HepG2 (cell line): ENCODE results near the gene AGER. TPM values are rescaled to one million over a fixed set of nuclear protein-coding genes. Genes with fewer than 3 reads are reported as not detected.

ENCODE experiments used
- AKAP8 ChIP-seq: sonication (generic); formaldehyde crosslinking; IDR thresholded peaks from 2 replicates; pipeline ENCODE4 v1.5.1; 2020; ENCODE audit warnings: mild to moderate bottlenecking, missing genetic modification reagents
- ATF7 ChIP-seq, 2 experiments: fragments of 450-650 bp in 1 of 2; sonication (generic) in 1 of 2; formaldehyde crosslinking in 1 of 2; IDR thresholded peaks; 2 replicates each; pipeline versions ENCODE4 v1.4.0 to v1.6.1; 2016 to 2020; ENCODE audit warnings: antibody characterized with exemption in 1 of 2, mild to moderate bottlenecking in 1 of 2, missing genetic modification reagents in 1 of 2
- ATRX ChIP-seq: sonication (generic); formaldehyde crosslinking; IDR thresholded peaks from 2 replicates; pipeline ENCODE4 v1.4.0; 2020; ENCODE audit warnings: missing genetic modification reagents, borderline replicate concordance
- CC2D1A ChIP-seq: sonication (generic); formaldehyde crosslinking; IDR thresholded peaks from 2 replicates; pipeline ENCODE4 v1.8.1; 2023; ENCODE audit warnings: mild to moderate bottlenecking, missing genetic modification reagents
- CENPT ChIP-seq: sonication (generic); formaldehyde crosslinking; IDR thresholded peaks from 2 replicates; pipeline ENCODE4 v1.8.0; 2022; ENCODE audit warnings: low read depth, mild to moderate bottlenecking, moderate library complexity, missing genetic modification reagents
- ELF4 ChIP-seq: sonication (generic); formaldehyde crosslinking; IDR thresholded peaks from 2 replicates; pipeline ENCODE4 v1.5.0; 2020; ENCODE audit warnings: missing genetic modification reagents, mild to moderate bottlenecking, moderate library complexity, borderline replicate concordance
- FOSL2 ChIP-seq: sonication (generic); formaldehyde crosslinking; IDR thresholded peaks from 2 replicates; pipeline ENCODE4 v1.4.0; 2020; ENCODE audit warnings: missing genetic modification reagents
- GATAD2A ChIP-seq: IDR thresholded peaks from 2 replicates; pipeline ENCODE4 v1.6.1; 2016
- GTF3A ChIP-seq: sonication (generic); formaldehyde crosslinking; conservative IDR thresholded peaks from 2 replicates; pipeline ENCODE4 v1.4.0; 2020; ENCODE audit warnings: mild to moderate bottlenecking, missing genetic modification reagents
- HNF4A ChIP-seq: sonication (generic); formaldehyde crosslinking; IDR thresholded peaks from 2 replicates; pipeline ENCODE4 v1.4.0; 2020; ENCODE audit warnings: missing genetic modification reagents
- IRF2 ChIP-seq: IDR thresholded peaks from 2 replicates; pipeline ENCODE4 v1.6.1; 2018; ENCODE audit warnings: missing genetic modification reagents, missing compliant biosample characterization
- MTF1 ChIP-seq: sonication (generic); formaldehyde crosslinking; IDR thresholded peaks from 2 replicates; pipeline ENCODE4 v1.5.0; 2020; ENCODE audit warnings: missing genetic modification reagents
- NFYB ChIP-seq: sonication (generic); formaldehyde crosslinking; IDR thresholded peaks from 2 replicates; pipeline ENCODE4 v1.4.0; 2020; ENCODE audit warnings: missing genetic modification reagents
- RXRA ChIP-seq: sonication (generic); formaldehyde crosslinking; IDR thresholded peaks from 2 replicates; pipeline ENCODE4 v1.5.1; 2020; ENCODE audit warnings: missing genetic modification reagents
- SMARCC2 ChIP-seq: fragments of 450-650 bp; IDR thresholded peaks from 2 replicates; pipeline ENCODE4 v1.6.1; 2017; ENCODE audit warnings: antibody characterized with exemption, mild to moderate bottlenecking
- SNAPC2 ChIP-seq: sonication (generic); formaldehyde crosslinking; IDR thresholded peaks from 2 replicates; pipeline ENCODE4 v1.8.1; 2022; ENCODE audit warnings: mild to moderate bottlenecking, missing genetic modification reagents
- ZBTB38 ChIP-seq: sonication (generic); formaldehyde crosslinking; IDR thresholded peaks from 2 replicates; pipeline ENCODE4 v1.5.1; 2020; ENCODE audit warnings: mild to moderate bottlenecking, missing genetic modification reagents
- ZFP82 ChIP-seq: sonication (generic); formaldehyde crosslinking; IDR thresholded peaks from 2 replicates; pipeline ENCODE4 v1.5.1; 2020; ENCODE audit warnings: mild to moderate bottlenecking, missing genetic modification reagents, borderline replicate concordance
- ZNF12 ChIP-seq: sonication (generic); formaldehyde crosslinking; IDR thresholded peaks from 2 replicates; pipeline ENCODE4 v1.5.0; 2020; ENCODE audit warnings: missing genetic modification reagents
- ZNF205 ChIP-seq: IDR thresholded peaks from 2 replicates; pipeline ENCODE4 v1.6.1; 2018; ENCODE audit warnings: missing biosample characterization, missing genetic modification reagents
- ZNF224 ChIP-seq: sonication (generic); formaldehyde crosslinking; IDR thresholded peaks from 2 replicates; pipeline ENCODE4 v1.5.0; 2020; ENCODE audit warnings: mild to moderate bottlenecking, missing genetic modification reagents
- ZNF292 ChIP-seq: sonication (generic); formaldehyde crosslinking; IDR thresholded peaks from 2 replicates; pipeline ENCODE4 v1.8.1; 2022; ENCODE audit warnings: mild to moderate bottlenecking, low read depth, missing genetic modification reagents, borderline replicate concordance
- ZNF337 ChIP-seq: sonication (generic); formaldehyde crosslinking; IDR thresholded peaks from 2 replicates; pipeline ENCODE4 v1.5.1; 2020; ENCODE audit warnings: missing genetic modification reagents, low read depth, mild to moderate bottlenecking, borderline replicate concordance
- ZNF607 ChIP-seq: sonication (generic); formaldehyde crosslinking; IDR thresholded peaks from 2 replicates; pipeline ENCODE4 v1.5.1; 2020; ENCODE audit warnings: missing genetic modification reagents, mild to moderate bottlenecking, borderline replicate concordance
- ZNF629 ChIP-seq: sonication (generic); formaldehyde crosslinking; conservative IDR thresholded peaks from 2 replicates; pipeline ENCODE4 v1.5.0; 2020; ENCODE audit warnings: missing genetic modification reagents
- ZNF678 ChIP-seq: sonication (generic); formaldehyde crosslinking; IDR thresholded peaks from 2 replicates; pipeline ENCODE4 v1.4.0; 2020; ENCODE audit warnings: mild to moderate bottlenecking, missing genetic modification reagents
- ZNF883 ChIP-seq: sonication (generic); formaldehyde crosslinking; IDR thresholded peaks from 2 replicates; pipeline ENCODE4 v1.5.1; 2020; ENCODE audit warnings: mild to moderate bottlenecking, missing genetic modification reagents; ENCODE audit errors: not compliant biosample characterization
- ZSCAN30 ChIP-seq: sonication (generic); formaldehyde crosslinking; IDR thresholded peaks from 2 replicates; pipeline ENCODE4 v1.5.0; 2020; ENCODE audit warnings: mild to moderate bottlenecking, missing genetic modification reagents
- ZZZ3 ChIP-seq: sonication (generic); formaldehyde crosslinking; IDR thresholded peaks from 2 replicates; pipeline ENCODE4 v1.4.0; 2020; ENCODE audit warnings: missing genetic modification reagents, mild to moderate bottlenecking, borderline replicate concordance
- polyA plus RNA-seq, 8 experiments: library from polyadenylated mRNA; depleted of rRNA in 3 of 8; stranded (reverse) in 7 of 8; unstranded in 1 of 8; fragments of >200 nt; fragmentation: Illumina TruSeq in 4 of 8; extraction: Trizol in 4 of 8; gene quantifications; 2 replicates each; pipeline versions ENCODE4 v1.2.1 to v1.2.3, GENCODE V29; 2011 to 2016; ENCODE audit warnings: low read depth in 4 of 8, missing spikeins in 1 of 8, mixed read lengths in 1 of 8; ENCODE audit not compliant: insufficient read depth in 1 of 8
- total RNA-seq, 5 experiments: library from RNA; depleted of rRNA; stranded (reverse); fragments of >200 nt; fragmentation: Illumina TruSeq; extraction: Trizol; gene quantifications; 2 replicates each; pipeline ENCODE4 v1.2.3, GENCODE V29; 2016; ENCODE audit warnings: low read depth in 1 of 5
- TF ChIP-seq, protein P1 (sequence below): IDR thresholded peaks from 2 replicates; pipeline ENCODE4 v1.6.1; 2016; ENCODE audit warnings: missing genetic modification reagents, missing compliant biosample characterization
- TF ChIP-seq, protein P2 (sequence below): sonication (generic); formaldehyde crosslinking; IDR thresholded peaks from 2 replicates; pipeline ENCODE4 v1.4.0; 2020; ENCODE audit warnings: missing genetic modification reagents, borderline replicate concordance

AGER gene
- total and polyA plus RNA-seq, 2 of the 13 experiments (the other 11 are each of a cell fraction or from before 2014, with no cell fraction given), result 1.9 to 5.1 TPM

DNA sequence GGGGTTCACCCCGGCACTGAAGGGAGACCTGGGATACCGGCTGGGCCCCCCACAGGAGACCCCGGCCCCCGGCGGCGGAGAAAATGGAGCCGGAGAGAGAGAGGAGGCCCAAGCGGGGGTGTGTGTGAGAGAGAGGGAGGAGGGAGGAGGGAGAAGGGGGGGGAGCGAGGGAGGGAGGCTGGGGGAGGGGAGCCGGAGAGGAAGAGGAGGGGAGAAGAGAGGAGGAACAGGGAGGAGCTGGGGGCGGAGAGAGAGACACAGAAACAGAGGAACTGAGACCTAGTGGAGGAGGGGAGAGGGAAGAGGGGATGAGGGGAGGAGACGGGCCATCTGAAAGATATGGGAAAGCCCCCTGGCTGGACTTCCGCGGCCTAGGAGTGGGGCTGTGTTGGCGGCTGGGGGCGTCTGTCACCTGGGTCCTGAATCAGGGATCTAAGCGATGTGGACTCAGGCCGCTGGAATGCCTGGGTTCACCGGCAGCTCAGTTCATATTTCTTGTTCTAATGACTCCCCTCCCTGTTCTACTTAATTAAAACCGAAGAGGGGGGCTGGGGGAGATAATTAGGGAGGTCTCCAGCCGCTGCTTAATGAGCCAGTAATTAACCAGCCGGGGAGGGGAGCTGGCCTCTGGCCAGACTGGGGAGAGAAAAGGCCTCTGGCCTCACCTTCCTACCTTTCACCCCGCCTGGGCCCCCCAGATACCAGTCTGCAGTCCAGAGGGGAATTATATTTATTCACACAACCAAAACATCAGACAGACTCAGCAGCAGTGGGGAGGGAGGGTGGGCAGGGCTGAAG lies 6.2 kb upstream of the AGER start, which contains the start of gene PBX2 (continued):
- TF ChIP-seq ZNF607 (CRISPR knock-in tag) (no peak), CC2D1A (CRISPR knock-in tag) (no peak), AKAP8 (CRISPR knock-in tag) (no peak), ZNF12 (CRISPR knock-in tag) (no peak), ELF4 (0 out of 2 replicates have a peak, but pooled peaks have one; percentile 38), ZNF224 (CRISPR knock-in tag) (no peak), ZNF629 (CRISPR knock-in tag) (no peak), ATF7 (IDR thresholded peaks at IDR 0.05) (no peak), ATF7 (CRISPR knock-in tag; IDR thresholded peaks at IDR 0.05) (0 out of 2 replicates have a peak, but pooled peaks have one; percentile 18), ZZZ3 (CRISPR knock-in tag) (0 out of 2 replicates have a peak, but pooled peaks have one; percentile 44), CENPT (CRISPR knock-in tag) (no peak), ZFP82 (CRISPR knock-in tag) (no peak), ATRX (no peak), NFYB (CRISPR knock-in tag) (no peak; the same call in 1 of the 2 replicates), IRF2 (CRISPR knock-in tag) (0 out of 2 replicates have a peak, but pooled peaks have one; percentile 1), ZNF292 (CRISPR knock-in tag) (no peak), ZNF678 (CRISPR knock-in tag) (no peak), ZBTB38 (CRISPR knock-in tag) (no peak), HNF4A (CRISPR knock-in tag) (no peak), GATAD2A (CRISPR knock-in tag) (peak; percentile 54), MTF1 (CRISPR knock-in tag) (no peak), ZNF337 (CRISPR knock-in tag) (no peak), ZSCAN30 (no peak), FOSL2 (CRISPR knock-in tag) (no peak; the same call in 1 of the 2 replicates), GTF3A (CRISPR knock-in tag) (no peak), ZNF205 (CRISPR knock-in tag) (no peak), SNAPC2 (CRISPR knock-in tag) (no peak), RXRA (no peak; the same call in 1 of the 2 replicates), ZNF883 (no peak), SMARCC2 (no peak)
- TF ChIP-seq, protein P1, sequence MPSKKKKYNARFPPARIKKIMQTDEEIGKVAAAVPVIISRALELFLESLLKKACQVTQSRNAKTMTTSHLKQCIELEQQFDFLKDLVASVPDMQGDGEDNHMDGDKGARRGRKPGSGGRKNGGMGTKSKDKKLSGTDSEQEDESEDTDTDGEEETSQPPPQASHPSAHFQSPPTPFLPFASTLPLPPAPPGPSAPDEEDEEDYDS, result peak; percentile 50; the same call in 1 of the 2 replicates
- TF ChIP-seq, protein P2, sequence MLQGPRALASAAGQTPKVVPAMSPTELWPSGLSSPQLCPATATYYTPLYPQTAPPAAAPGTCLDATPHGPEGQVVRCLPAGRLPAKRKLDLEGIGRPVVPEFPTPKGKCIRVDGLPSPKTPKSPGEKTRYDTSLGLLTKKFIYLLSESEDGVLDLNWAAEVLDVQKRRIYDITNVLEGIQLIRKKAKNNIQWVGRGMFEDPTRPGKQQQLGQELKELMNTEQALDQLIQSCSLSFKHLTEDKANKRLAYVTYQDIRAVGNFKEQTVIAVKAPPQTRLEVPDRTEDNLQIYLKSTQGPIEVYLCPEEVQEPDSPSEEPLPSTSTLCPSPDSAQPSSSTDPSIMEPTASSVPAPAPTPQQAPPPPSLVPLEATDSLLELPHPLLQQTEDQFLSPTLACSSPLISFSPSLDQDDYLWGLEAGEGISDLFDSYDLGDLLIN (CRISPR knock-in tag), result no peak
